ENCODE results near the gene ALG1L2.
"Not testable (repeated sequence)": the region's sequence is repeated elsewhere in the genome, so short reads cannot be mapped to it uniquely, and the experiment has no call there.

Gene ALG1L2, protein sequence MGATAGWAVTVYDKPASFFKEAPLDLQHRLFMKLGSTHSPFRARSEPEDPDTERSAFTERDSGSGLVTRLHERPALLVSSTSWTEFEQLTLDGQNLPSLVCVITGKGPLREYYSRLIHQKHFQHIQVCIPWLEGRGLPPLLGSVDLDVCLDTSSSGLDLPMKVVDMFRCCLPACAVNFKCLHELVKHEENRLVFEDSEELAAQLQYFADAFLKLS

DNA sequence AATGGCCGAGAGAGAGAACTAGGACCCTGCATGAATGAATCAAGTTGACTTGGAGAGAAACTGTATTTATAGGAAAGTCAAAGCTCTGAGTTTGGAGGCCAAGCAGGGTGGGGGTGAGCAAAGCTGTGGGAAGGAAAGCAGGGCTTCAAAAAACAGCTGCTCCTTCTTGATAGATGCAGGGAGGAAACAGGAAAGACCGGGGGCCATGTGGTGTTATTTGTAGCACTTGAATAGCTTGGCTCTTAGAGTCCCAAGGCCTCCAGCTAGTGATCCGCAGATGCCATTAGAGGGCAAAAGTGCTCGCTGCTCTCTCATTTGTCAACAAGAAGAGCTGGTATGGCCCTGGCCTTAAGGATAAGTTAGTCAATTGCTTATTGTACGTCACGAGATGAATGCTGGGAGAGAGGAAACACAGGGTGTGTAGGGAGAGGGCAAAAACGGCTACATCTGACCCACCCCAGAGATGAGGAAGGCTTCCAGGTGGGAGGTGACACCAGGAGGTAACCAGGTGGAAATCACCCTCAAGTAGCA lies at the start of gene ALG1L2:
Gene ALG1L2 (plus strand): TSS at position 481 of the 531 bp plus-strand sequence. CDS start 186 bp downstream, outside the sequence.
- no peak for DNase-seq (ENCODE audit: low read depth in 1 of 2, low spot score in 1 of 2)

DNA sequence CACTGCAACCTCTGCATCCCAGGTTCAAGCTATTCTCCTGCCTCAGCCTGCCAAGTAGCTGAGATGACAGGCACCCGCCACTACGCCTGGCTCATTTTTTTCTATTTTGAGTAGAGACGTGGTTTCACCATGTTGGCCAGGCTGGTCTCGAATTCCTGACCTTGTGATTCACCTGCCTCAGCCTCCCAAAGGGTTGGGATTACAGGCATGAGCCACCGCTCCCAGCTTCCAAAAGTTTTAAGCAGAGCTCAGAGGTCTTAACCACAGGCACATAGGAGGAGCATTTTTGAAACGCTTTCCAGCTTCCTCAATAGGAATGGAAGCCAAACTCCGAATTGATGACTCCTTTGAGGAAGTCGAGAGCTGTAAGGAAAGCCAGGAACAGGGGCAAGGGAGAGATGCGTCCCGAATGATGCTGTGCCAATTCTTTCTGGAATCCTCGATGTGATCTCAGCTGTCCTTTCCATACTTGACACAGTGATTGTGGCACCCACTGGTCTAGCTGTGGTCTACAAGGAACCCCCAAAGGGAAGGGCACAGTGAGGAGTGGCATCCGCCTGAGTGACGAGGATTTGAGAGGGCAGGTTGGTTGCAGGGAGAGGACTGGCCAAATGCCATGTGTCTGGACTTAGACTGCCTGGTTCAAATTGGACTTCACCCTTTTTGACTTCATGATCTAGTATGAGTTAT lies 44.4 kb upstream of the ALG1L2 start:
- DNase-seq (ENCODE audit: low read depth in 1 of 2, low spot score in 1 of 2), result not testable (repeated sequence)

DNA sequence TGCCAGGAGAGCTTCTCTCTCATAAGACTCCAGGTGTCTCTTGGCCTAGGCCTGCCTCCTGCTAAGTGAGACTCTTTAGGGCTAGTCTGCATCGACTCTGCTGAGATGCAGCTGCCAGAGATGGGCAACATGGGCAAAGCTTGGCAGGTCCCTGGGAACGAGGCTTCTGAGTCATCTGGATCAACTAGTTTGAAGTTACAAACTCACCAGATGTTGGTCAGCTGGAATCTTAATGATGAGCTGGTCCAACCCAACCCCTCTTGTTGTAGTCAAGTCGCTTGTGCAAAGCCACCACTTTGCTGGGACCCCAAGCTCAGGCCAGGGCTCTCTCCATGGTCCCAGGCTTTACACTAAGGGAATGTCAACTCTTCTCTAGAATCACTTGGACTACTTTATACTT lies 38.9 kb upstream of the ALG1L2 start:
- DNase-seq (ENCODE audit: low read depth in 1 of 2, low spot score in 1 of 2), result not testable (repeated sequence)

DNA sequence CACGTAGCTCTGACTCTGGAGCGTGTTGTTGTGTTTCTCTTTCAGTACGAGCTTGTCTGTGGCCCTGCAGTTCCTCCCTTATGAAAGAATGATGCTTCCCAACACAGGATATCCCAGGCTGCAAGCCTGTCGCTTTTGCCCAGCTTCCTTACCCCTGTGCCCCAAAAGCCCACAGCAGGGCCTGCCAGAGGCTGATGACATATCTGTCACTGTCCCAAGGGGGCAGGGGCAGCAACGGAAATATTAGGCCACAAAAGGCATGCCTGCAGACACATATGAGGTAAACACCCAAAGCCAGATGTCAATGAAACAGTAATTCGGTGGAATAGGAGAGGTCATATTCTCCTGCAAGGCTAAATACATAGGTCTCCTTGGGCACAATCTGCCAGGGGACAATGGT lies 38.0 kb upstream of the ALG1L2 start:
- DNase-seq (ENCODE audit: low read depth in 1 of 2, low spot score in 1 of 2), result not testable (repeated sequence)

DNA sequence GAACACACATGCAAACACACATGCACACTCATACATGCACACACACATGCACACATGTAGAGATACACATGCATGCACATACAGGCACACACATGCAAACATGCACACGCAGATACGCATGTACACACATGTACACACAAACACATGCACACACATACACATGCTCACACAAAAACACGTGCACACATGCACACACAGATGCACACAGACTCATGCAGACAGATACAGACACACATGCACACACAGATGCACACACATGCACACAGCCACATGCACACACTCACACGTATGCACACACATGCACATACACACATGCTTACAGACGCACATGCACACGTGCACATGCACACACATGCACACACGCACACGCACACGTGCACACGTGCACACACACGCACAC lies 37.3 kb upstream of the ALG1L2 start:
- no peak for DNase-seq (ENCODE audit: low read depth in 1 of 2, low spot score in 1 of 2)

DNA sequence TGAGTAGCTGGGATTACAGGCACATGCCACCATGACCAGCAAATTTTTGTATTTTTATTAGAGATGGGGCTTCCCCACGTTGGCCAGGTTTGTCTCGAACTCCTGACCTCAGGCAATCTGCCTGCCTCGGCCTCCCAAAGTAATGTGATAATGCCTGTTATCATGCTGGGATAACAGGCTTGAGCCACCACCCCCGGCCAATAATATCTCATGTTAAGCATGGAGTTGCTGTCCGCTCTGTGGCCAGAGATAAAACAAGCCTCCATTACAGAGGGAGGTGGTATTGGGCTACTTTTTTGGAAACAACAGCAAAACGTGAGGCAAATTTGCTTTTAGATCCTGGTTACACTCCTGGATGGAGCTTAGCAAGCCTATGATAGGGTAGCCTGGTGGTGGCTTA lies 32.9 kb upstream of the ALG1L2 start:
- no peak for DNase-seq (ENCODE audit: low read depth in 1 of 2, low spot score in 1 of 2)

DNA sequence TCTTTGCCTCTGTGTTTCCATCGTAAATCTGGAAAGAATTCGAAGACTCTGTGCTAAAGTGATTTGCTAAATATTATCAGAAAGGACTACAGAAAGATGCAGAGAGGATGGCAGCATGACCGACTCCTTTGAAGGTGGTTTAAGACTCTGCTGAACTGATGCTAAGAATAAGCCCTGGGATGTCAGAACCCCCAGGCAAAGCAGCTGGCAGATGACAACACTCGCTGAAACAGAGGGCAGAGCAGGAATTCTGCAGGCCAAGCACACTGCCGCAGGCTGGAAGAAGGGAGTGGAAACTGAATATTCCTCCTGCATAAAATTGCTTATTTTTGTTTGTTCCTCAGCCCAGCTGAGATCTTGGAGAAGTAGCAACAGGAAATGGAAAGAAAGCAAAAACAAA lies 29.3 kb upstream of the ALG1L2 start:
- DNase-seq (ENCODE audit: low read depth in 1 of 2, low spot score in 1 of 2), result not testable (repeated sequence)

DNA sequence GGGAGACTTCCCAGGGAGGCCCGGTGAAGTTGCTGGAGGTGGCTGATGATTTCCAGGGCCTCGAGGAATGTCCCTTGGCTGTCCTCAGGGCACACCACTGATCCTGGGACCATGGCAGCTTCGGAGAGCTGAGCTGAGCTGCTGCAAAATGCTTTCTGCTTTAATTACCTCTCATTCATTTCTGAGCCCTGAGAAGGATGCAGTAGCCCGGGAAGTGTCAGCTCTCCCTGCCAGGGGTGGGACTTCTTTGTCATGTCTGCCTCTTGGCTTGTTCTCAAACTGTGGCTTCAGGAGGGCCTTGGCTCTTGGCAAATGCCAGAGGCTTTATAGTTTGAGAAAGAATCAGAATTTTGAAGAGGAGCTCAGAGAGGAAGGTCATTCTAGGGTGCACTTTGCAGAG lies 28.7 kb upstream of the ALG1L2 start:
- DNase-seq (ENCODE audit: low read depth in 1 of 2, low spot score in 1 of 2), result not testable (repeated sequence)

DNA sequence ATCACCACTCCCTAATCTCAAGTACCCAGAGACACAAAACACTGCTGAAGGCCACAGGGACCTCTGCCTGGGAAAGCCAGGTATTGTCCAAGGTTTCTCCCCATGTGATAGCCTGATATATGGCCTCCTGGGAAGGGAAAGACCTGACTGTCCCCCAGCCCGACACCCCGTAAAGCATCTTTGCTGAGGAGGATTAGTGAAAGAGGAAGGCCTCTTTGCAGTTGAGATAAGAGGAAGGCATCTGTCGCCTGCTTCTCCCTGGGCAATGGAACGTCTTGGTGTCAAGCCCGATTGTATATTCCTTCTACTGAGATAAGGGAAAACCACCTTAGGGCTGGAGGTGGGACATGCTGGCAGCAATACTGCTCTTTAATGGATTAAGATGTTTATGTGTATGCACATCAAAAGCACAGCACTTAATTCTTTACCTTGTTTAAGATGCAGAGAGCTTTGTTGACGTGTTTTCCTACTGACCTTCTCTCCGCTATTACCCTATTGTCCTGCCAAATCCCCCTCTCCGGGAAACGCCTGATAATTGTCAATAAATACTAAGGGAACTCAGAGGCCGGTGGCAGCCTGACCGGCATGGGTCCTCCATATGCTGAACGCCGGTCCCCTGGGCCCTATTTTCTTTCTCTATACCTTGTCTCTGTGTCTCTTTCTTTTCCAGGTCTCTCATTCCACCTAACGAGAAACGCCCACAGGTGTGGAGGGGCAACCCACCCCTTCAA lies 23.9 kb upstream of the ALG1L2 start:
- DNase-seq (ENCODE audit: low read depth in 1 of 2, low spot score in 1 of 2), result not testable (repeated sequence)

DNA sequence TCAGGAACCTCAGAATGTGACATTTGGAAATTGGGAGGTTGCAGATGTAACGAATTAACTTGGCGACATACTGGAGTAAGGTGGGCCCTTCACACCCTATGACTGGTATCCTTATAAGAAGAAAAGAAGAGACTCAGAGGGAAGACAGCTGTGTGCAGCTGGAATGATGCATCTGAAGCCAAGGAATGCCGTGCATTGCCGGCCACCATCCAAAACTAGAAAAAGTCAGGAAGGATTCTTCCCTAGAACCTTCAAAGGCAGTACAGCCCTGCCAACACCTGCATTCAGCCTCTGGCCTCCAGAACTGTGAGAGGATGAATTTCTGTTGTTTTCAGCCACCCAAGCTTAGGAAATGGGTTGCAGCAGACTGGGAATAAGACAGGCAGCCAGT lies 23.4 kb upstream of the ALG1L2 start:
- not testable (repeated sequence) for DNase-seq (ENCODE audit: low read depth in 1 of 2, low spot score in 1 of 2)

DNA sequence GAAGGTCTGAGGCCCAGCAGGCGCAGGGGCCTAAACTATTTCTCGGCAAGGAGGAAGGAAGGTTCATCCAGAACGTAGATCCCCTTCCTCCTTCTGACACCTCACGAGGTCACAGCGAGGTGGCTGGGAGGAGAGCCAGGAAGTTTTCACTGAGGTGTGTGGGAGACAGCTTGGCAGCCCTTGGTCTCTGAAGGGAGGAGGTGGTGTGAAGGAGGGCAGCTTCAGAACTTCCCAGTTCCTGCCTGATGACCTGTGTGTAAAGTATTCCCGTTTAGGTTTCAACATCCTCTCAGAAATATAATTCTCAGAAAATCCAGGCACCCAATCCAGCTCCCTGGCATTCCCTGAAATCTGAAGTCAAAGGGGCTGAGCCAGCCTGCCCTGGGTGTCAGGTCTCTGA lies 22.9 kb upstream of the ALG1L2 start:
- not testable (repeated sequence) for DNase-seq (ENCODE audit: low read depth in 1 of 2, low spot score in 1 of 2)

DNA sequence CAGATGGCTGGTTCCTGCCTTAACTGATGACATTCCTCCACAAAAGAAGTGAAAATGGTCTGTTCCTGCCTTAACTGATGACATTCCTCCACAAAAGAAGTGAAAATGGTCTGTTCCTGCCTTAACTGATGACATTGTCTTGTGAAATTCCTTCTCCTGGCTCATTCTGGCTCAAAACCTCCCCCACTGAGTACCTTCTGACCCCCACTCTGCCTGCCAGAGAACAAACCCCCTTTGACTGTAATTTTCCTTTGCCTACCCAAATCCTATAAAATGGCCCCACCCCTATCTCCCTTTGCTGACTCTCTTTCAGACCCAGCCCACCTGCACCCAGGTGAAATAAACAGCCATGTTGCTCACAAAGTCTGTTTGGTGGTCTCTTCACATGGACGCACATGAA lies 22.5 kb upstream of the ALG1L2 start:
- DNase-seq (ENCODE audit: low read depth in 1 of 2, low spot score in 1 of 2), result not testable (repeated sequence)

DNA sequence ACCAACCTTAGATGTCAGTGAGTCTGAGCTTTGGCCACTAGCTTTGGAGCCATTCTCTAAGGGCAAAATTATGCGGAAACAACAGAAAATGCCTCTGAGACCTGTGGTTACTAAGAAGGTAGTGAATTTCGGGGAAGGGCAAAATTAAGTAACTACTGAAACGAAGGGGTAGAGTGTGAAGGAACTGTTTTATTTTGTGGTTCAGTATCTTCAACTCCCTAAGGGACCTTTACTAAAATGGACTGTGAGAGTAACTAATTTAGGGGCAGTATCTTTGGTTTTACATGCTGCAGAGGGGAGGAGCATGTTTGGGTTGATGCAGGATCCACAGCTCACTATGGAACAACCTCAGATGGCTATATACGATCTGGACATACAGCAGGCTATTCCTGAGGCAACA lies 8.0 kb upstream of the ALG1L2 start:
- no peak for DNase-seq (ENCODE audit: low read depth in 1 of 2, low spot score in 1 of 2)

DNA sequence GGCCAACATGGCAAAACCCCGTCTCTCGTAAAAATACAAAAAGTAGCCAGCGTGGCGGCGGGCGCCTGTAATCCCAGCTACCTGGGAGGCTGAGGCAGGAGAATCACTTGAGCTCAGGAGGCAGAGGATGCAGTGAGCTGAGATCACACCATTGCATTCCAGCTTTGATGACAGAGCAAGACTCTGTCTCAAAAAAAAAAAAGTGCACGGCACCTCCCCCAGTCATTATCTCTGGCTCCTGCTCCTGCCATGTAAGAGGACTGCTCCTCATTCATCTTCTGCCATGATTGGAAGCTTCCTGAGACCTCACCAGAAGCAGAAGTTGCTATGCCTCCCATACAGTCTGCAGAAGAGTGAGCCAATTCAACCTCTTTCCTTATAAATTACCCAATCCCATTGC lies 4.0 kb upstream of the ALG1L2 start:
- no peak for DNase-seq (ENCODE audit: low read depth in 1 of 2, low spot score in 1 of 2)

DNA sequence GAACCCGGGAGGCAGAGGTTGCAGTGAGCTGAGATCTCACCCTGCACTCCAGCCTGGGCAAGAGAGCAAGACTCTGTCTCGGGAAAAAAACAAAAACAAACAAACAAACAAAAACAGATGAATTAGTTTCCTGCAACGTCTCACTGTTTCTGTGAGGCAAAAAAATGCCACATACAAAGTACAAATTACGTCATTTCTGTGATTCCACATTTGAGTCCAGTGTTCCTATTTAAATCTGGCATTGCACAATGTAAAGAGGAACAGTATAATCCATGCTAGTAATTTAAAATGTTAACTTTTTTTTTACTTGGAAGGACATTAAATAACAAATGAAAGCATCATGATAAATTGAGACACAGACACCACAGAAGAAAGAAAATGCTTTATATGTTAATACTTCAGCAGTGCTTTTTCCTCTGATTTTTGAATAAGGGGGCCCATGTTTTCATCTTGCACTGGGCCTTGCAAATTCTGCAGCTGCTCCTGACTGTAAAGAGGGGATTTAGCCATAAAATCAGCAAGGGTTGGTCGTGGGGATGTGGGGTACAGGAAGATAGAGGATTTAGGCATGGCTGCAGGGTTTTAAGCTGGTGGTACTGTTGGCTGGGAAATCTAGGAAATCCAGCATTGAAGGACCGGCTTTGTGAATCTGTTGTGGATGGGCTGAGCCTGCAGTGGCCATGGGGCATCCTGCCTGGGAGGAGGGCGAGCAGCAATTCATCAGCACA lies 1.9 kb downstream of the ALG1L2 start:
- not testable (repeated sequence) for DNase-seq (ENCODE audit: low read depth in 1 of 2, low spot score in 1 of 2)

DNA sequence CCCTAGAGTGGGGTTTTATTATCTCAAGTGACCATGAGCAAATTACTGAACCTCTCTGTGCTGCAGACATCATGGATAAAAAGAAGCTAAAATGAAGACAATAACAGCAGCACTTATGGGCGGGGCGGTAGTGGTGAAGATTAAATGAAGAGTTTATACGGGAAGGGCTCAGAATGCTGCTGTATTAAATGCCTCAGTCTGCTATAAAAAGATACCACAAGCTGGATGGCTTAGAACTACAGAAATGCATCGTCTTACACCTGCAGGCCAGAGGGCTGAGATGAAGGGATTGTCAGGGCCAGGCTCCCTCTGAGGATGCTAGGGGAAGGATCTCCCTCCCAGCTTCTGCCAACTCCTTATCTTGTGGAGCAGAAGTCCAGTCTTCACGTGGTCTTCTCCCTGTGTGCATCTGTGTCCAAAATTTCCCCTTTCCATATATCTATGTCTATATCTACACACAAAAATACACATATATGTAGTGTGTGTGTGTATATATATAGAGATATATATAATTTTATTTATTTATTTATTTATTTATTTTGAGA lies 2.9 kb downstream of the ALG1L2 start:
- DNase-seq (ENCODE audit: low read depth in 1 of 2, low spot score in 1 of 2), result no peak

DNA sequence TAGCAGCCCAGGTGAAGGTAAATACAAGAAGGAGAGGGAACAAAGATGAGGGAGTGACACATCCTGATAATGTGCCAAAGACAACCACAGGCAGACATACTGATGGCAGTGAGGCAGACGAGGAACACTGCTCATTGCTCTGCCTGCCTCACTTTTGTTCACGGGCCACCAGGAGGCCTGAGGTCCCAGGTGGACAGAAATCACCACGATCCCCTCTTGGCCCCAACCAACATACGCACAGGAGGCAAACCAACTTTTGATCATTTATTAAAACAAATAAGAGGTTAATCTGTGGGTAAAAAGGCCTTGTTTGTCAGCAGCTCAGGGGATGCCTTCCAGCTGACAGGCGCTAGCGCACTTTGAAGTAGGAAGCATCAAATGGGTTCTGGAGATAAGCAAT lies 4.2 kb downstream of the ALG1L2 start:
- no peak for DNase-seq (ENCODE audit: low read depth in 1 of 2, low spot score in 1 of 2)

DNA sequence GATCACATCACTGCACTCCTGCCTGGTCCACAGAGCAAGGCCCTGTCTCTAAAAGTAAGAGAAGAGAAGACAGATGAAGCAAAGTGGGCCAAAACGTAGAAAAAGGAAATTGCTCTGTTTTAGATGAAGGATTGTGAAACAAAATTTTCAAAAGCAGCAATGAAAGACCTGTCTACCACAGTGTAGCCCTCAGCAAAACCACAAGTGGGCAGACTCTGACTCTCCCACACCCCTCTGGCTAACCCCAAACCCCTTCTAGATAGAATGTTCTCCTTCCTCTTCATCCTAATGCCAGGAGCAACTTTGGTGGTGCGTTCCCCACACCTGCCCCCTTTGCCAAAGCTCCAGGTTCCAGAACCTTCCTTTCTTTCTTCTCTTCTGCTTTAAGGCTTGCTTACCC lies 5.0 kb downstream of the ALG1L2 start:
- DNase-seq (ENCODE audit: low read depth in 1 of 2, low spot score in 1 of 2), result not testable (repeated sequence)

DNA sequence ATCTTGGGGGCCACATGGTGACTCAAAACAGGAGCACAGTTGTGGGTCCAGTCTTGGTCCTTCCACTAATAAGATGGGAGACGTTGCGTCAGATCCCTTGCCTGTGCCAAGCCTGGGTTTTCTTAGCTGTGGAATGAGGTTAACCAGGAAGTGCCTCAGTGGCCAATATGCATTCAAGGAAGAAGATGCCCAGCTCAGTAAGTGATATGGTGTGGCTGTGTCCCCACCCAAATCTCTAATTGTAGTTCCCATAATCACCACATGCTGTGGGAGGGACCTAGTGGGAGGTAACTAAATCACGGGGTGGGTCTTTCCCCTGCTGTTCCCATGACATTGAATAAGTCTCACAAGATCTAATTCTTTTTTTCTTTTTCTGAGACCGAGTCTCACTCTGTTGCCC lies 6.4 kb downstream of the ALG1L2 start:
- no peak for DNase-seq (ENCODE audit: low read depth in 1 of 2, low spot score in 1 of 2)

DNA sequence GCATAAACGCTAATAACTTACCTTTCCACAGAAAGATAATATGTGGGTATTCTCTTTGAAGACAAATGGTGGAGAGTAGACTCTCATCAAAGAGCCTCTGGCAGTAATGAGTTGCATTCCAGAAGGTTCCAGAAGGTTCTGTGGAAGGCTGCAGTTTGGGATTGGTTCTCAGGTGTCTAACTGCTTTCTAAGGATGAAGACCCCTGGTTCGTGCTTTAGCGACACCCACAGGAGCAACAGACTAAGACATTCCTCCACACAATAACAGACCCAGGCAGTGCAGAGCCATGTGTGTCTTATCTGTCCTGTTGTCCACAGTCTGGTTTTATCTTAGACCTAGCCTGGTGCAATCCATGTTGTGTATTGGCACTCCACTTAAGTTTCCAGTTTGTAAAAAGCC lies 9.1 kb downstream of the ALG1L2 start:
- DNase-seq (ENCODE audit: low read depth in 1 of 2, low spot score in 1 of 2), result not testable (repeated sequence)

DNA sequence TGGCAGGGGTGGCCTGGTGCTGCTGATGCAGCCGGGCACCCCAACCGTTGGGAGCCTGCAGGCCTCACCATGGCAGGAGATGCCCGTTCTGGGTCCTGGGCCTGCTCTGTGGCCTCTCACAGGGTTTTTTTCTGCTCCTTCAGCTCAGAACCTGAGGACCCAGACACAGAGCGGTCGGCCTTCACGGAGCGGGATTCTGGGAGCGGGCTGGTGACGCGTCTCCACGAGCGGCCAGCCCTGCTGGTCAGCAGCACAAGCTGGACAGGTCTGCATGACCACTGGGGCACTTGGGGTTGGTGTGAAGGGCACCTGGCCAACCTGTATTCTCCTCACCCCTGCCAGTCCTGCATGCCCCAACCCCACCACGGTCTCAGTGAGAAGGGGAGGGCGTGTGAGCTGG lies 10.3 kb downstream of the ALG1L2 start:
- DNase-seq (ENCODE audit: low read depth in 1 of 2, low spot score in 1 of 2), result no peak
